ENCODE results near the gene STPG3.
A peak's percentile ranks its signal among the peaks of the same experiment; 100 is the strongest.
"Not testable (repeated sequence)": the region's sequence is repeated elsewhere in the genome, so short reads cannot be mapped to it uniquely, and the experiment has no call there.

Gene STPG3

DNA sequence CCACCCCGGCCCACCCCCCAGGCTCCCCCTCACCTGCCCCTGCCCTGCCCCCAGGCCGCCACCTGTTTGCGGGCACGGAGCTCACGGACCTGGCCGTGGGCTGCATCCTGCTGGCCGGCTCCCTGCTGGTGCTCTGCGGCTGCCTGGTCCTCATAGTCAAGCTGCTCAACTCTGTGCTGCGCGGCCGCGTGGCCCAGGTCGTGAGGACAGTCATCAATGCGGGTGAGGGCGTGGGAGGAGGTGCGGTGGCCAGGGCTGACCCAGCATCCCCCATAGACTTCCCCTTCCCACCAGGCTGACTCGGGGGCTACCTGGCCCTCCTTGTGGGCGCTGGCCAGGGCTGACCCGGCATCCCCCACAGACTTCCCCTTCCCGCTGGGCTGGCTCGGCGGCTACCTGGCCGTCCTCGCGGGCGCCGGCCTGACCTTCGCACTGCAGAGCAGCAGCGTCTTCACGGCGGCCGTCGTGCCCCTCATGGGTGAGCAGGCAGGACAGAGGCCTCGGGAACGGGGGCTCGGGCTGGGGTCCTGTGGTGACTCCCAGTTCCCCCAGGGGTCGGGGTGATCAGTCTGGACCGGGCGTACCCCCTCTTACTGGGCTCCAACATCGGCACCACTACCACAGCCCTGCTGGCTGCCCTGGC lies 16.9 kb upstream of the STPG3 start:
- DNase-seq (ENCODE audit: low read depth) = no peak

DNA sequence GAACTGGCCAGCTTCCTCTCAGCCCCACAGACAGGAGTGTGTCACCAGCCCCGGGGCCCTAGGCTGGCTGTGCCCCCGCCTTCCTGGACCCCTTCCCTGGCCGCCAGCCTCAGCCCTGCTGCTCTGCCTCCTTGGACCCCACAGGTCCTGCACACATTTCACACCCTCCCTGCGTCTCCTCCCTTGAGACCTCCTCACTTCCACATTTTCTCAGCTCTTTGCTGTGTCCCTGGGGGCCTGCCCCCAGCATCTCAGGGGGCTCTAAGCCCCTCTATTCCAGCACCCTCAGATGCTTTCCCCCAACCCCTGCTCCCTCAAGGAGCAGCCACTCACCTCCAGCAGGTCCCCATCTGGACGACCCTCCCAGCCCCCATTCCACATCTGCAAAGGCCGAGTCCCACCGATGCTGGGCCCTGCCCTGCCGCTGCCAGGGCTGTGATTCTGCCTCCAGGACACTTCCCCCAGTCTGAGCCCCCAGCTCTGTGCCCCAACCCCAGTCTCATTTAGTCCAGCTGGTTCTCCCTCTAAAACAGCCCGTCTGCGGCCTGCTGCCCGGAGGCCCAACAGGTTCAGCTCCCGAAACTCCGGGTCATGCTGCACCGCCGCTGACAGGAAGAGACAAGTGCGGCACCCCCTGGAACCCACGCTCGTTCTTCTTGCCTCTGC lies 16.2 kb upstream of the STPG3 start:
- DNase-seq (ENCODE audit: low read depth) = no peak

DNA sequence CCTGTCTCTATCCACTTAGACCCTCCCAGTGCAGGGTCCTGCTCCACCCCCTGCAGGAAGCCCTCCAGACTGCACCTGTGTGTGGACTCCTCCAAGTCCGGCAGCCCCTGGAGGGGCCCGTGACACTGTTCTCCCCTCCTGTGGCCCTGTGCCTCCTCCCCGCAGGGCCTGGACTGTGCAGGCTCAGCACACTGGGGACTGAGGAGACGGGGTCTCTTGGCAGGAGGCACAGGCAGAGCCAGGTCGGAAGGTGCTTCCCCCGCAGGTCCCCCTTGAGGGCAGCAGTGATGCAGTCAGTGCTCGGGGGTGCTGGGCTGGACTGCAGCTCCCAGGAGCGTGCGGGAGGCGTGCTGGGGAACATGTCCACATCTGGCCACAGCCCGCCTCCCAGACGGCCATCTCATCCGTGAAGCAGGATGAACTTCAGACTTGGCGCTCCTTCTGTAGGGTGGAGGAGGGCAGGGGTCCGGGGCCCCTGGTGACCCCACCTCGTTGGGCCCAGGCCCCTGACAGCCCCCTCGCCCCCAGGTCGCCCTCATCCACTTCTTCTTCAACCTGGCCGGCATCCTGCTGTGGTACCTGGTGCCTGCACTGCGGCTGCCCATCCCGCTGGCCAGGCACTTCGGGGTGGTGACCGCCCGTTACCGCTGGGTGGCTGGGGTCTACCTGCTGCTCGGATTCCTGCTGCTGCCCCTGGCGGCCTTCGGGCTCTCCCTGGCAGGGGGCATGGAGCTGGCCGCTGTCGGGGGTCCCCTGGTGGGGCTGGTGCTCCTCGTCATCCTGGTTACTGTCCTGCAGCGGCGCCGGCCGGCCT lies 15.5 kb upstream of the STPG3 start:
- DNase-seq (ENCODE audit: low read depth) = no peak

DNA sequence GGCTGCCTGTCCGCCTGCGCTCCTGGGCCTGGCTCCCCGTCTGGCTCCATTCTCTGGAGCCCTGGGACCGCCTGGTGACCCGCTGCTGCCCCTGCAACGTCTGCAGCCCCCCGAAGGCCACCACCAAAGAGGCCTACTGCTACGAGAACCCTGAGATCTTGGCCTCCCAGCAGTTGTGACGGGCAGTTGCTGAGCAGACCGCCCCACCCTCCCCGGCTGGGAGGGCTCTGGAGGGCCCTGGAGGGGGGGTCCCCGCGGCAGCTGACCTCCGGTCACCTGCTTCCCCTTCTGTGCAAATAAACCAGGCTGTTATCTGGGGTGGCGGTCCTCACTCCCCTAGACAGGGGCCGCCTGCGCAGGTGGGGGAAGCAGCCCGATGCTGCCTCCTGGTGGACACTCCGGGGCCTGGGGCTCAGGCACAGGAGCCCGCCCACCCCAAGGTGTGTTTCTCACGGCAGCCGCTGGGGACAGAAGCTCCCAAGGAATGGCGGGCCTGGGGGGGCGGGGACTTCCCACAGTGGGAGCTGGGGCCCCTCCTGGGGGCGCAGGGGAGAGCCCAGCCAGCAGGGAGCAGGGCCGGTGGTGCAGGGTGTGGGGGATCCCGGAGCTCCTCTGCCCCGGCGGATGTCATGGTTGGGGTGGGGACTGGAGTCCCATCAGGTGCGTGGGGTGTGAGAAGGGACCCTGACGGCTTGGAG lies 14.7 kb upstream of the STPG3 start:
- DNase-seq (ENCODE audit: low read depth) = peak; percentile 84

DNA sequence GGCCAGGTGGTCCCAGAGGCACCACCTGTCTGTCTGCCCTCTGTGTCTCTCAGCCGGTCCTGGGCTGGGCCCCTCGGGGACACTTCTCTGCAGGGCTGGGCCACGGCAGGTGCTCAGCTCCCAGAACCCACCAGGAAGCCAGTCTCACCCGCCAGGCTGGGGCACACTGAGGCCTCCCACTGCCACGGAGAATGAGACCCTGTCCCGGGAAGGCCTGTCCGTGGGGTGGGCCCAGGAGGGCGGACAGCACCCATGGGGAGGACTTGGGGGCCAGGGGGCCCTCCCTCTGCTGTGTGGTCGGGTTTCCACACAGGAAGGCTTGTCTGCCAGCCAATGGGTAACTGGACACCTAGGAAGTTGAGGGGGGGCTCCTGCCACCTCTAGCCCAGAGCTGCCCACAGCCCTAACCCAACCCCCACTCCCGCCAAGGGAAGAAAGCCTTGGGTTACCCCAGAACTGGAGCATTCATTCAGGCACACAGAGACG lies 14.1 kb upstream of the STPG3 start:
- no peak for DNase-seq (ENCODE audit: low read depth)

DNA sequence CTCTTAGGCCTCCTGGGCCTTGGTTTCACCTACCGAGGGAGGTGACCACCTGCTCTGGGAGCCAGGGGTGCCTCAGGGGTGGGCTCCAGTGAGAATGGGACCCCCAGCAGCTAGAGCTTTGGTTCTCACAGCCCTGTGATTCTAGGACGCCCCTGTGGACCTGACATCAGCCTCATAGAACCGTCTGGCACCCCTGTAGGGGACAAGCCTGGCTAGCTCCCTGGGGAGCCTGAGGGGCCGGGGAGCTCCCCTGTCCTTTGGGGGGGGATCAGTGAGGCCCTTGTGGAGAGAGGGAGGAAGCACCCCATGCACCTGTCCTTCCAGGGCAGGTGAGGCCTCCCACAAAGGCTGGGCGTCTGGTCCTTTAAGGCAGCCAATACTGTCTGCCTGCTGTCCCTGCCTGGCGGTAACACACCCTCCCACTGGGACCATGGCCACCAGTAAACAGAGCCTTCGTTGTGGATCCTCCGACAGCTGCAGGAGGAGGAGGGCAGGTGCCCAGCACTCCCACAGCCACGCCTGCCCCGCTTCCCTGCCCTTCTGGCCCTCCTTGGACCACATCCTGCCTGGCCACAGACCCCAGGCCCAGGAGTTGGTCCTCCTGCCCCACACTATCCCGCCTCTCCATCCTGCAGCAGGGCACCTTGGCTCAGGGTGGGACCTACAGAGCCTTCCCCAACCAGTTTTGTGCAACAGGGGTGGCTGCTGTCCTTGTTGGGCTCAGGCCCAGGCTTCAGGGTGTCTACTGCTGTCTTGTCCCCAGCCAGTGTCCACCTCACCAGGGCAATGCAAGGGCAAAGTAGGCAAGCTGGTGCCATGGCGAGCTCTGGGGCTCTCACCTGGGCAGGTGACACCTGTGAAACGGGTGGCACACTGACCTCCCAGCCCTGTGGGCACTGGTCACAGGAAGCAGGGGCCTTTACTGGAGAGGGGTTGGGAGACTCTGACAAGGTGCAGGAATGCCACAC lies 13.0 kb upstream of the STPG3 start:
- no peak for DNase-seq (ENCODE audit: low read depth)

DNA sequence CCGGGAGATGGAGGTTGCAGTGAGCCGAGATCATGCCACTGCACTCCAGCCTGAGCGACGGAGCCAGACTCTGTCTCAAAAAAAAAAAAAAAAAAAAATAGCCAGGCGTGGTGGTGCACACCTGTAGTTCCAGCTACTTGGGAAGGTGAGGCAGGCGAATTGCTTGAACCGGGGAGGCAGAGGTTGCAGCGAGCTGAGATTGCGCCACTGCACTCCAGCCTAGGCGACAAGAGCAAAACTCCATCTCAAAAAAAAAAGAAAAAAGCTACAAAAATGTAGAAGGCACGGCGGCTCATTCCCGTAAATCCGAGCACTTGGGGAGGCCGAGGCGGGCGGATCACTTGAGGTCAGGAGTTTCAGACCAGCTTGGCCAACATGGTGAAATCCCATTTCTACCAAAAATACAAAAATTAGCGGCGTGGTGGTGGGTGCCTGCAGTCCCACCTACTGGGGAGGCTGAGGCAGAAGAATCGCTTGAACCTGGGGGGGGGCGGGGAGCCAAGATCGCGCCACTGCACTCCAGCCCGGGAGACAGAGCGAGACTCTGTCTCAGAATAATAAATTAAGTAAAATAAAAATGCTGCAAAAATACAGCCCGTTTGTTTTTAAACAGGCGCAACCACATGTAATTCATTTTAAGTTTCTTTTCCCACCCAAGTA lies 11.4 kb upstream of the STPG3 start:
- DNase-seq (ENCODE audit: low read depth) = not testable (repeated sequence)

DNA sequence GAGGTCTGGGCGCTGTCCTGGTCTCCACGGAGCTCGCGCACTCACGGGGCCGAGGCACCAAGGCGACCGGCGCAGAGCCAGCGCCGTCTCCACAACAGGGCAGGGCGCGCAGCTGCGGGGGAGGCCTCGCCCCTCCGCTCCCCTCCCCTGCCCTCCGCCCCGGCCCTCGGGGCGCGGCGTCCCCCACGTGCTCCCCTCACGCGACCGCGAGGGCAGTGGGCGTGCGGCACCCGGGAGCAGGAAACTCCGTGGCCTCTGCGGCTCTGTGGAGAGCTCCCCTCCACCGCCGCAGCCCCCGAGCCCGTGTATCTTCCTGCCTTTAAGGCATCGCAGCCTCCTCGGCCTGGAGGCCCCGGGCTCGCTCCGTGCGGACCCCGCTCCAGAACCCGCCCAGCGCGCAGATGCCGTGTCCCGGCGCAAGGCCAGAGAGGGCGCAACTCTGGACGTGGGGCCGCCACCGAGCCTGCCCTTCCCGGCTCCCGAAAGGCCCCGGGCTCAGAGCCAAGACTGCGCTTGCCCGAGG lies 10.7 kb upstream of the STPG3 start:
- peak; percentile 33 for DNase-seq (ENCODE audit: low read depth)

DNA sequence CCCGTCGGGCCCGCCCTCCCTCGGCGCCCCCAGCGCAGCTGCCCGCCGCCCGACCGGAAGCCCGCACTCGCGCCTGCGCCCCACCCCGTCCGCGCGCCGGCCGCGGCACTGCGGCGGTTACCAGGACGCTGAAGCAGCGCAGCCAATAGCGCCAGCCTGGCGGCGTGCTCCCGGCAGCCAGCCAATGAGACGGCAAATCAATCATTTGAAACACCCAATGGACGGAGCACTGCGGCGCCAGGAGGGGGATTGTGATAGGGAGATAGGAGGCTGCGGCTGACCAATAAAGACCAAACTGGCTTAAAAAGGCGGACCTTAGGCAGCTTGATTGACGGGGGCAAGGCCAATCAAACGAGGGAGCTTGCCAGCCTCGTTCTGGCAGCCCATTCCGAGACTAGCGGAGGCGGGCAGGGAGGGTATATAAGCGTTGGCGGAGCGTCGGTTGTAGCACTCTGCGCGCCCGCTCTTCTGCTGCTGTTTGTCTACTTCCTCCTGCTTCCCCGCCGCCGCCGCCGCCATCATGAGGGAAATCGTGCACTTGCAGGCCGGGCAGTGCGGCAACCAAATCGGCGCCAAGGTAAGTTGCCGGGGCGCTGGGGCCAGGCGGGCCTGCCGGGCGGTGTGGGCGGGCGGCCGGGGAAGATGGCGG lies 10.1 kb upstream of the STPG3 start, which contains the start of gene TUBB4B:
Gene TUBB4B (plus strand): TSS at position 447 of the 649 bp plus-strand sequence. CDS start 74 bp downstream, at position 521.
- DNase-seq (ENCODE audit: low read depth) = peak; percentile 96

DNA sequence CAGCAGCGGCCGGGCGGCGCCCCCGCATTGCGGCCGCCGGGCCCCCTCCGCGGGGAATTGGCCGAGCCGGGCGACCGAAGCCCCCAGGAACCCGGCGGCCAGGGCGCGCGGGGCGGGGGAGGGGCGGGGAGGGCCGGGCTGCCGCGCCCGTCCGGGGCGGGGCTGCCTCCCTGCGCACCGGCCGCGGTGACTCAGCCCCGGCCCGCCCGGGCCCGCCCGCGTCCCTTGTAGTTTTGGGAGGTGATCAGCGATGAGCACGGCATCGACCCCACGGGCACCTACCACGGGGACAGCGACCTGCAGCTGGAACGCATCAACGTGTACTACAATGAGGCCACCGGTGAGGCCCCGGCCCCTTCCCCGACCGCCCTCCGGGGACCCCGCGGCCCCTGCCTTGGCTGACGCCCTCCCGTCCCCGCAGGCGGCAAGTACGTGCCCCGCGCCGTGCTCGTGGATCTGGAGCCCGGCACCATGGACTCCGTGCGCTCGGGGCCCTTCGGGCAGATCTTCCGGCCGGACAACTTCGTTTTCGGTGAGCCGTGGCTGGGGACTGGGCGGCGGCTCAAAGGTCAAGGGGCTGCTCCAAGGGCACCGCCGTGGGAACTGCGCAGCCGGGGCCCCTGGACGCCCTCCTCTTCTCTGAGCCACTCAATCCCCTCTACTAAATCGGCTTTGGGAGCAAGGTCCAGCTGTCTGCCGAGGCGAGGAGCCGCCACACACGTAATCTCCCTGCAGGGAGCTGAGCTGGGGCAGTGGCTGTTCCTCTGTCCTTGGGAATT lies 9.4 kb upstream of the STPG3 start:
- DNase-seq (ENCODE audit: low read depth) = peak; percentile 63

DNA sequence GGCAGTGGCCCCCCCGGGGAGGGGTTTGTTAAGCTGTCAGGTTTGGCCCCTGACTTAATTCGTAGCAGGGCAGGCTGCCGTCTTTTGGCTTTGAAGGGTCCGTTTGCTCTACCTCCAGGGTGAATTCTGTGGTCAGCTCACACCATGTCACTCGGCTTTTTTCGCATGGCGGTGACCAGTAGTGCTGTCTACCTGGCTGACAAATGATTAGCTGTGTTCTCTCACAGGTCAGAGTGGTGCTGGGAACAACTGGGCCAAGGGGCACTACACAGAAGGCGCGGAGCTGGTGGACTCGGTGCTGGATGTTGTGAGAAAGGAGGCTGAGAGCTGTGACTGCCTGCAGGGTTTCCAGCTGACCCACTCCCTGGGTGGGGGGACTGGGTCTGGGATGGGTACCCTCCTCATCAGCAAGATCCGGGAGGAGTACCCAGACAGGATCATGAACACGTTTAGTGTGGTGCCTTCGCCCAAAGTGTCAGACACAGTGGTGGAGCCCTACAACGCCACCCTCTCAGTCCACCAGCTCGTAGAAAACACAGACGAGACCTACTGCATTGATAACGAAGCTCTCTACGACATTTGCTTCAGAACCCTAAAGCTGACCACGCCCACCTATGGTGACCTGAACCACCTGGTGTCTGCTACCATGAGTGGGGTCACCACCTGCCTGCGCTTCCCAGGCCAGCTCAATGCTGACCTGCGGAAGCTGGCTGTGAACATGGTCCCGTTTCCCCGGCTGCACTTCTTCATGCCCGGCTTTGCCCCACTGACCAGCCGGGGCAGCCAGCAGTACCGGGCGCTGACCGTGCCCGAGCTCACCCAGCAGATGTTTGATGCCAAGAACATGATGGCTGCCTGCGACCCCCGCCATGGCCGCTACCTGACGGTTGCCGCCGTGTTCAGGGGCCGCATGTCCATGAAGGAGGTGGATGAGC lies 8.6 kb upstream of the STPG3 start:
- no peak for DNase-seq (ENCODE audit: low read depth)

DNA sequence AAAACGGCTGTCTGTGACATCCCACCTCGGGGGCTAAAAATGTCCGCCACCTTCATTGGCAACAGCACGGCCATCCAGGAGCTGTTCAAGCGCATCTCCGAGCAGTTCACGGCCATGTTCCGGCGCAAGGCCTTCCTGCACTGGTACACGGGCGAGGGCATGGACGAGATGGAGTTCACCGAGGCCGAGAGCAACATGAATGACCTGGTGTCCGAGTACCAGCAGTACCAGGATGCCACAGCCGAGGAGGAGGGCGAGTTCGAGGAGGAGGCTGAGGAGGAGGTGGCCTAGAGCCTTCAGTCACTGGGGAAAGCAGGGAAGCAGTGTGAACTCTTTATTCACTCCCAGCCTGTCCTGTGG lies 7.8 kb upstream of the STPG3 start:
- not testable (repeated sequence) for DNase-seq (ENCODE audit: low read depth)

DNA sequence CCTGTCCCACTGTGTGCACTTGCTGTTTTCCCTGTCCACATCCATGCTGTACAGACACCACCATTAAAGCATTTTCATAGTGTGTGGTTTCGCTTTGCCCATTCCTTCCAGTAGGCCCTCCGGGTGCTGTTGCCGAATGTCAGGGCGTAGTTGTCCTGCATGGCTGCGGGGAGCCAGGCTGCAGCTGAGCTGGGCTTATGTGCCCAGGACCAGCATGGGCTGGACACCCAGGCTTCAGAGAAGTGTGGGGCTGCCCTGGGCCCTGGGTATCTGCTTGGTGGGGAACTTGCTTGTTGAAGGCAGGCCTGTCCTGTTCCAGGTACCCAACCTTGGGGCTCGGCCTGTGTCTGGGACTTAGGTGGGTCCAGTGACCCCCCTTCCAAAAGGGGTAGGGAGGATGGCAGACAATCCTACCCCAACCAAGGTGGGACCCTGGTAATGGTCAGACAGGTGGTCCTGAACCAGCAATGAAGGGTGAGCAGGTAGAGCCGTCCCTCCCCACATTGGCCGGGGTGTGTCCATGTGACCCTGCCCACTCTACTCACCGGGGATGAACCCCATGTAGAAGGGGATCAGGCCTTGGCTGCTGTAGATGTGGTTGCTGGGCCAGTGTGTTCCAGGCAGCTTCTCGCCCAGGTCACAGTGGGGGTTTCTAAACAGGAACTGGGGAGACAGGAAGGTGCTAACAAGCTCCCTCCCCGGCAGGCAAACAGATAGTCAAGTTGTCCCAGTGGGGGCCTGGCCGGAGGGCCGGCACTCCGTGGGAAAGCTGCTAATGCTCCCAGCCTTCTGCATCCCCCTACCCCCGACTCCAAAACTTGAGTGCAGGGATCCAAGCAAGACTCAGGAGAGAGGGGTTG lies 7.2 kb upstream of the STPG3 start:
- no peak for DNase-seq (ENCODE audit: low read depth)

DNA sequence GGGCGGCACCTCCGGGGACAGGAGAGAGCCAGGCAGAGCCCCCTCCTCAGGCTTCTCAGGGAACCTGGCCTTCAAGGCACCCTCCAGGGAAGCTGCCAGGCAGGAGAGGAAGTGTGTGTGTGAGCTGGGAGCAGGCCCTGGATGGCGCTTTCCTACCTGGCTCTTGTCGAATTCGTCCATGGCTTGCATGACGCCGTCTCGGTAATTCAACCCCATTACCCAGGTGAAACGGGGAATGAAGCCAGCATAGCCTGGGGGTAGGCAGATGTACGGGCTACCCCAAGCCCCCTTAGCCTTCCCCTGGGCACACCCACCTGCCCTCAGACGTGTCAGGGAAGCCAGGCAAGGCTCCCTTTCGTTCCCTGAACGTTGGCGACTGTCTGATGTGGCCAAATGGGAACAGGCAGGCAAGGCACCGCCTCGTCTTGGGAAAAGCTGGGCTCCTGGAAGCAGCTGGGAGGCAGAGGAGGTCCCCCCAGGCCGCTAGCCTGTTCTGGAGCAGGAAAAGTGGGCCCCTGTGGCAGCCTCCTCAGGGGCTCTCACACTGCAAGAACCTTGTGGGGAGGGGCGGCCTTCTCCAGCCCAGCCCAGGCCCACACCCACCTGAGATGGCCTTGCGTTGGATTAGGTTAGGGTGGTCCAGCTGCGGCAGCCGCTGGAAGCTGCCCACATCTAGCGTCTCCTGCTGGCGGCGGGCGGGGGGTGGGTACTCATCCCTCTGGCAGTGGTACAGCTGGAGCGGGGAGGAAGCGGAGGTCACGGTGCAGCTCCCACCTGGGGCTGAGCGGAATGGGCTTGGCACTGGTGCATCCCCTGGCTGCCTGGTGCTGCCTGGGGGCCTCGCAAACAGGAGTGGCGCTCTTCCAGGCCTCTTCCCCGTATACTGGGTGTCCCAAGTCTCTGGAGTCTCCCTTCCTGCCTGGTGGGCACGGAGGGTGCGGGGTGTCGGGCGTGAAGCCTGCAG lies 6.3 kb upstream of the STPG3 start:
- DNase-seq (ENCODE audit: low read depth) = no peak

Measured in stimulated activated CD8-positive, alpha-beta memory T cell treated with anti-CD3 and anti-CD28 coated beads, Interleukin-12 subunit alpha, Interleukin-12 subunit beta, amount 100 ng/mL, for 1 hour (primary cell).